Stimulated activated CD8-positive, alpha-beta memory T cell treated with anti-CD3 and anti-CD28 coated beads, Interleukin-7, amount 100 ng/mL, for 48 hours (primary cell): ENCODE data around the gene PLK3.
"Not testable (repeated sequence)": the region's sequence is repeated elsewhere in the genome, so short reads cannot be mapped to it uniquely, and the experiment has no call there.

Experiments used
- DNase-seq, 2 donors: peaks; one replicate each; pipeline ENCODE4 v3.0.0-alpha.2; 2020; ENCODE audit warnings: low read depth in 1 of 2; ENCODE audit errors: extremely low read depth in 1 of 2

Gene PLK3

DNA sequence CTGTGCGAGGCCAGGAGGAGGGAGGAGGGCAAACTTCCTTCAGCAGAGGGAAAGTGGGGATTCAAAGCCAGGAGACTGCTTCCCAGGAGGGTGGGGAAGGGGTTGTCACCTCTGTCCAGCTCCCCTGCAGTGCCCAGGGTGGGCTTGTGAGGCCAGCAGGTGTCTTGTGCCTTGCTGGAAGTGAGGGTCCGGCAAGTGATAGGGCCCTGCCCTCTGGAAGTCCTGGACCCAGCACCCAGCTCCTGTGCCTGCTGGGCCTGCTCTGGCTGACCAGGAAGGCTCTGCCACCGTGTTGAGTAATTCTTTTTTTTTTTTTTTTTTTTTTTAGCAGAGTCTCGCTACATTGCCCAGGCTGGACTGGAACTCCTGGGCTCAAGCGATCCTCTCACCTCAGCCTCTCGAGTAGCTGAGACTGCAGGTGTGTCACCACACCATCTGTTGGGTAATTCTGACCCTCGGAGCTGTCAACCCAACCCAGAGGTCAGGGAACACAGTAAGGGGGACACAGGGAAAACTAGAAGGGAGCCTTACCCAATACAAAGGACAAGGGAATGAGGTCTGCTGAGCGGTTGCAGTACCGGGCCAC is 13.2 kb upstream of the PLK3 start:
- no peak for DNase-seq

- no peak for DNase-seq
These were observed 12.7 kb upstream of the PLK3 start for GRCh38 chr1:44787506-44787905.

- no peak for DNase-seq
These were observed 11.9 kb upstream of the PLK3 start, which contains the start of gene BEST4 for GRCh38 chr1:44788120-44788860. Gene BEST4 (minus strand): TSS chr1:44788170. CDS start chr1:44787705, 465 bp downstream.

DNA sequence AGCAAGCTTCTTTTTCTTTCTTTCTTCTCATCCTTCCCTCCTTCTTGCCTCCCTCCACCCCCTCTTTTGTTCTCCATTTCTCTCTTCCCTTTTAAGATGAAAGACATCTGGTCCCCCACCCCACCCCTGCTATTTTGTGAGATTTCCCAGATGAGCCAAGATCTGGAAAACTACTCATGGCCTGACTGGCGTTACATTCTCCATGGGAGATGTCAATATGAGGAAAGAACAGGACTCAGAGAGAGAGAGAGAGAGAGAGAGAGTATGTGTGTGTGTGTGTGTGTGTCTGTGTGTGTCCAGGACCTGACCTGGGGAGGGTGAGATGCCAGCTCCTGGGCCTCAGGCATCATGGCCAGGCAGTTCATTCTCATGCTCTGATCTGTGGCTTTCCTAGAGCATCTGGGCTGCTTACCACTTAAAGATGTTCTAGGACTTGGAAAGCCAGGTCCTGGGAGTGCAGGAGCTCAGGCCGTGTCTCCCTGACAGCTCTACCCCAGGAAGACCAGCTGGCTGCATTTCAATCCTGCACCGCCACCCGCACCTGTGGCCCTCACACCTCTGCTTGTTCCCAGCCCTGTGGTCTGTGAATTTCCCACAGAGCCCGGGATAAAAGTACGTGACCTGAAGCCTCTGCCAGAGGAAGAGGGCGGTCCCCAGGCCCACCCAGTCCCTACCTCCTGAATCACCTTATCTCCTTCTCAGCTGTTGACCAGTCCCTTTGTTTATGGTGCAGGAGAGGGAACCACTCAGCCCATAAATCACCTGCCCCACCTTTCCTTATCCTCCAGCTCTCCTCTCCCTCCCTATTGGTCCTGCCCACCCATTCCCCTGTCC is 9.0 kb upstream of the PLK3 start:
- DNase-seq, result no peak

GRCh38 chr1:44792736-44793502 is 7.3 kb upstream of the PLK3 start:
- no peak for DNase-seq

DNA sequence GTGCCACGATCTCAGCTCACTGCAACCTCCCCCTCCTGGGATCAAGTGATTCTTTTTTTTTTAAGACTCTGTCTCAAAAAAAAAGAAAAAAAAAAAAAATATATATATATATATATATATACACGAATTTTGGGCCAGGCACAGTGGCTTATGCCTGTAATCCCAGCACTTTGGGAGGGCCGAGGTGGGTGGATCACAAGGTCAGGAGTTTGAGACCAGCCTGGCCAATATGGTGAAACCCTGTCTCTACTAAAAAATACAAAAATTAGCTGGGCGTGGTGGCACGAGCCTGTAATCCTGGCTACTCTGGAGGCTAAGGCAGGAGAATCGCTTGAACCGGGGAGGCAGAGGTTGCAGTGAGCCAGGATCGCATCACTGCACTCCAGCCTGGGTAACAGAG is 2.3 kb upstream of the PLK3 start:
- not testable (repeated sequence) for DNase-seq

GRCh38 chr1:44798481-44799365 is 1.5 kb upstream of the PLK3 start:
- no peak for DNase-seq

- DNase-seq, result no peak
These were observed 1.5 kb downstream of the PLK3 start for GRCh38 chr1:44801491-44802305.

DNA sequence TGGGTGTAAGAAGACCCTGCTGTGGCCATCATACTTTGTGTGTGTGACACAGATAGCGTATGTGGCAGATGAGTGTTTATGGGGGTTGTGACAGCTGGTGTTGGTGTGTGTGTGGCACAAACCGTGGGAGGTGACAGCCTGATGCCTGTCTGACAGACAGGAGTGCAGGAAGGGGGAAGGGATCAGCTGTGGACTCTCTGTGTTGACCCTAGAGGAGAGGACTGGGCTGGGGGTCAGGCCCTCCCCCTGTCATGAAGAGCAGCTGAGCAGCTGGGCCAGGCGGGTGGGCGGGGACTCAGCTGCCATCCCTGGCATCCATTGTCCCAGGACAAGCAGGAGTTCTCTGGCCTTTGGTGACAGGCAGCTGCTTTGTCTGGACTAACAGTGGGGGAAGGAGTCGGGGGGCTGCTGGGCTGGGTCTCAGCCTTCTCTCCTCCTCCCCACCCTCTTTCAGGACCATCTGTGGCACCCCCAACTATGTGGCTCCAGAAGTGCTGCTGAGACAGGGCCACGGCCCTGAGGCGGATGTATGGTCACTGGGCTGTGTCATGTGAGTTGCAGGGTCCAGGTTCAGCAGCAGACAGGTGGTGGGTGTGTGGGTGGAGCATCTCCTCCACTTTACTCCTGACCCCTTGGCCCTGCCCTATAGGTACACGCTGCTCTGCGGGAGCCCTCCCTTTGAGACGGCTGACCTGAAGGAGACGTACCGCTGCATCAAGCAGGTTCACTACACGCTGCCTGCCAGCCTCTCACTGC is 2.3 kb downstream of the PLK3 start:
- no peak for DNase-seq

GRCh38 chr1:44803062-44803311 is 2.8 kb downstream of the PLK3 start:
- no peak for DNase-seq

- DNase-seq, result no peak
These were observed 3.3 kb downstream of the PLK3 start for GRCh38 chr1:44803312-44804095.

GRCh38 chr1:44805311-44806024 is 5.3 kb downstream of the PLK3 start:
- DNase-seq, result no peak

GRCh38 chr1:44806025-44806703 is 6.0 kb downstream of the PLK3 start:
- no peak for DNase-seq

DNA sequence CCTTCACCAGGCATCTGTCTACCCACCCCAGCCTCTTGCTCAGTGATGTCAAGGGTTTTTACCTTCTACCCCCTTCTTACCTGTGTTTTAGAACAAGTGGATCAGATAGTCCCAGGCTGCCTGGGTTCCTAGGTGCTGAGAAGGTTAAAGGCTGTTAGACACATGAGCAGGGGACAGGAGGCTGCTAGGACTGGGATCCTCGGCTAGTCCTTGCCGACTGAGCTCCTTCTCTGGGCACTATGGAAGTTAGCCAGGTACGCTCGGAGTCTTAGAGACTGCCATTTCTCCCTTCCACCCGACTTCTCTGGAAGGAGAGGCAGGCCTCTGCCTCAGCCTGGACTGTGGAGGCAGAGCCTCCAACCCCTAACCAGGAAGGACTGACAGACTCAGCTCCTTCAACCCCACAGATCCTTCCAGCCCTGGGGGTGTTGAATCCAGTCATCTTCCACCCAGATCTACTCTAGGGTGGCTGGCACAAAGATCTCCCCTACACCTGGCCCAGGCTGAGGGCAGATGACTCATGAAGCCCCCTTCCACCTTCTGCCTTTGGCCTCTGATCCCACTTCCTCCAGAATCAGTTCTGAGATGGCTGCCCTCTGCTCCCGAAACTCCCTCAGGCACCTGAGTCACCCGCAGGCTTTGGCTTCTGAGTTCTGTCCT is 6.7 kb downstream of the PLK3 start, which contains the start of gene DYNLT4:
Gene DYNLT4 (minus strand): TSS at position 648 of the 660 bp plus-strand sequence. CDS start 683 bp downstream, outside the sequence.
- DNase-seq, result no peak

DNA sequence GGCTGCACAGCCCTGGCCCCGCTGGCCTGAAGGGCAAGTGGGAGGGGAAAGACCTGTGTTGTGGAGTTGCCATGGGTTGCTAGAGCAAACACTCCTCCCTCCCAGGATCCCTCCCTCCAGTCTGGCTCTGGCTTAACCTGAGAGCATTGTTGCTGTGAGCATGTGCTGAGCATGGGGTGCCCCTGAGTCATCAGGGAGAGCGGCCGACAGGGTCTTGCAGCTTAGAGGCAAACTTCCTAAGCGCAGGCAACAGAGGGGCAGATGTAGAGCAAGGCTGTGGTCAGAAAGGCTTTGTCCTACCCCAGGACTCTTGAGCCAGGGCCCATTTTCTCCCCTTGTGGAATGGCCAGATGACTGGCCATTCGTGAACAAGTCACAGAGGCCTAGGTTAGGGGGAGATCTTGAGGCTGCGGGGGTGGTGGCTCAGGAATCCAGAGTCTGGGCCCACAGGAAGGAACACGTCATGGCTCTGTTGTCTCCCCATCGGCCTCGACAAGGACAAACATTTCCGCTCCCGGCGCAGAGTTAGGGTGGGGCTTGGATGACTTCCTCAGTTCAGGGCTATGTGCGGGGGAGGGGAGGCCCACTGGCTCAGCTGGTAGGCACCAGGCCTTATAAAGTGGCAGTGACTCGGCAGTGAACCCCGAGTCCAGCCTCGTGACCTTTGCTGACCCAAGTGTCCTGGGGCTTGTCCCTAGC is 7.3 kb downstream of the PLK3 start:
- DNase-seq, result peak; percentile 80 to 95
